NT2/D1 (cell line): ENCODE measurements around the gene MANF.

ENCODE experiments used
- DNase-seq: peaks from one replicate; pipeline ENCODE4 v3.0.0-alpha.2; 2011; ENCODE audit warnings: low read depth, low spot score
- H3K27me3 ChIP-seq: 2 replicates; pipeline ENCODE4 v1.6.0; 2011; ENCODE audit warnings: mild to moderate bottlenecking; ENCODE audit not compliant: insufficient read length, insufficient read depth
- H3K36me3 ChIP-seq: 2 replicates; pipeline ENCODE4 v1.6.1; 2011; ENCODE audit warnings: mild to moderate bottlenecking, low read length, mixed read lengths; ENCODE audit not compliant: insufficient read depth, insufficient read length
- H3K4me1 ChIP-seq: 2 replicates; pipeline ENCODE4 v1.5.1; 2011; ENCODE audit not compliant: insufficient read depth, insufficient read length
- H3K4me3 ChIP-seq: 2 replicates; pipeline ENCODE4 v1.5.1; 2011; ENCODE audit warnings: low read depth; ENCODE audit not compliant: insufficient read length
- H3K9ac ChIP-seq: 2 replicates; pipeline ENCODE4 v1.6.0; 2011; ENCODE audit warnings: low read depth; ENCODE audit not compliant: insufficient read length
- H3K9me3 ChIP-seq: 2 replicates; pipeline ENCODE4 v1.5.1; 2011; ENCODE audit warnings: mild to moderate bottlenecking, low read length; ENCODE audit not compliant: insufficient read depth
- SUZ12 ChIP-seq: IDR thresholded peaks from 2 replicates; pipeline ENCODE4 v1.6.1; 2011; ENCODE audit not compliant: insufficient read length, insufficient read depth; ENCODE audit errors: extremely low read depth
- YY1 ChIP-seq: IDR thresholded peaks from 2 replicates; pipeline ENCODE4 v1.6.1; 2011; ENCODE audit not compliant: insufficient read length, insufficient read depth
- ZNF274 ChIP-seq: IDR thresholded peaks from 2 replicates; pipeline ENCODE4 v1.6.1; 2011; ENCODE audit warnings: mild to moderate bottlenecking, low read depth, low read length

Gene MANF

DNA sequence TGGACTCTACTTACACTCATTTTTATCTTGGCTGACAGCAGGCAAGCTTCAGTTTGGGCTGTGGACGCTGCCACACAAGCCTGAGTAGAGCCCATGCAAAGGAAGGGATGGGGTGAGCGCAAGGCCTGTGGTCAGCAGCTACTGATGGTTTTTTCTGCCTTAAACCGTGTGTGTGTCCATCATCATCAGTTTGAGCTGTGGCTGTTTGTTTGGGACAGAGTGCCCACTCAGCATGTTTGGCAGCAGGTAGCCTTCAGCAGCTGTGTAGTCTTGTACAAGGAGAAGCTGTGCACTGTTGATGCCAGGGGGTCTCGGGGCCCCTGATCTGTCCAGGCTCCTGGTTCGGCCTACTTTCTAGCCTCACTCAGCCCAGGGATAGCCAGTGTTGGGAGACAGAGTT lies 9.4 kb downstream of the MANF start:
- Histone ChIP-seq H3K9me3 (peaks cover 44% of the 10 kb centered on the region), H3K4me1 (peaks cover 11% of the 10 kb centered on the region)

DNA sequence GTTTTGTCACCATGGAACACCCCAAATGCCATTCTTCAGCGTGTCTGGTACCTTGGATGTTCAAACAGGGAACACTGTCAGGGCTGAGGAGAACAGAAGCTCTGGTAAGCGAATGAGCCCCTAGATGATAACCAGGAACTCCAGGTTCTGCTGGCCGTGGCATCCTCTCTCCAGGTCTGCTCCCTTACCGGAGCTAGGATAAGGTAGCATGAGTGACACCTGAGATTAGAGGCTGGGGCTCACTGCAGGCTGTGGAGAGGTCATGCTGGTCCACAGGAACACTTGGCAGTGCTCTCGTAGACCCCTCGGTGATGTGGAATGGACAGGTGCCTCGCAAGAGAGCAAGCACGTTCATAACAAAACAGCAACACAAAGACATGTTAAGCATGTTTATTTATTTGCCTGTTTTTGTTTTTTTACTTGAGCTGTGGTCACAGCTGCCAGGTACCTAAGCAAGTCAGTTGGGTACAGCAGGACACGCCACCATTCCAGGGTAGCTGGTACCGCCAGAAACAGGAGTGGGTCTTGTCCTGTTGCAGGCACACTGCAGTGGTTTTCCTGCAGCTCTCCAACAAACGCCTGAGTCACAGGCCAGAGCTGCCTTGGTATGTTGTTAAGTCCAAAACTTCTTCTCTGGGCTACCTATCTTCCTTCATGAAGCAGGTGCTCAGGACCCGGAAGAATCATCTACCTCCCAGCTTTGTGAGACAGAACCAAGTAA lies 10.6 kb downstream of the MANF start:
- Histone ChIP-seq H3K27me3 (no peaks in the 10 kb centered on the region), H3K9ac (no peak overlapping the region), H3K36me3 (peaks cover 83% of the 10 kb centered on the region), H3K4me1 (peaks cover 7% of the 10 kb centered on the region), H3K4me3 (no peak overlapping the region), H3K9me3 (peaks cover 33% of the 10 kb centered on the region)
- no peak for DNase-seq
- TF ChIP-seq ZNF274 (no peak), YY1 (no peak), SUZ12 (no peak)

More for the DNA sequence above, 9.4 kb downstream of the MANF start:
- DNase-seq: no peak
- Histone ChIP-seq H3K36me3 (peaks cover 83% of the 10 kb centered on the region), H3K4me3 (peak overlapping the region; percentile 6), H3K27me3 (no peaks in the 10 kb centered on the region), H3K9ac (no peak overlapping the region)
- no peak for TF ChIP-seq YY1

DNA sequence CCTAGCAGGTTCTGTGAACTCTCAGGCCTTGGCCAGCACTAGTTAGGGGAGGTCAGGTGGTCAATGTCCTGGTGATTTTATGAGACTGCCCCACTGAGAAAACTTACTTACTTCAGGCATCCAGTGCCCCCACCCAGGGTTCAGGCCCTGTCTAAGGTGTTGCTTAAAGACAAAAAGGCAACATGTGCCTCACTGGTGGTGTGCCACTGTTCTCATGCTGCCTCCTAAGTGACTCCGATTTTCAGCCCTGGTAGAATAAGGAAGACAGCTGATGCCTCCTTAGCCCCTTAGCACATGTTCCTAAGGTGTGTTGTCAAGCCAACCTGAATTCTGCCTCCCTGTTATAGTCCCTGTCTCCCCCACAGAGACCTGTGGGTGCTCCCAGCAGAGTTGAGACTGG lies 11.3 kb downstream of the MANF start:
- TF ChIP-seq ZNF274 (no peak), YY1 (no peak), SUZ12 (no peak)
- Histone ChIP-seq H3K4me1 (peaks cover 6% of the 10 kb centered on the region), H3K9me3 (peaks cover 33% of the 10 kb centered on the region), H3K4me3 (no peak overlapping the region), H3K36me3 (peaks cover 87% of the 10 kb centered on the region), H3K9ac (no peak overlapping the region), H3K27me3 (no peaks in the 10 kb centered on the region)
- no peak for DNase-seq

DNA sequence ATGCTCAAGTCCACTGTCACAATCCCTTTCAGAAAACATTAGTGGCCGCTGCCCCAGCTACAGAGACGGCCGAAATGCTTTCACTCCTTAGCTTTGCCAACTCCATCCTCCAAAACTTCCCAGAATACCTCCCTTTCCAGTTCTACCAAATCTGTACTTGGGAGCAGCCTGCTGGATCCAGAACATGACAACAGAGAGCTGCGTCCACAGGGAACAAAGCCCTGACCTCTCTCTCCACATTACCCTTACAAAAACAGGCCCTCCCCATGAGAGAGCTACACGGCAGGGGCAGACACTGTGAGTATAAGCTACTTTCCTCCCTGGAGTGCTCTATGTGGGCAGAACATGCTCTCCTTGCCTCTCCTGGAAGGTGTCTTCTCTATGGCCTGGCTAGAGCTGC lies 12.3 kb downstream of the MANF start:
- H3K36me3 ChIP-seq: peaks cover 84% of the 10 kb centered on the region
- H3K9me3 ChIP-seq: peaks cover 25% of the 10 kb centered on the region
- no peak overlapping the region for H3K9ac ChIP-seq
- DNase-seq: no peak
- H3K27me3 ChIP-seq: no peaks in the 10 kb centered on the region
- TF ChIP-seq SUZ12: no peak
- no peak for TF ChIP-seq YY1
- TF ChIP-seq ZNF274: no peak
- no peak overlapping the region for H3K4me3 ChIP-seq
- H3K4me1 ChIP-seq: peaks cover 2% of the 10 kb centered on the region

DNA sequence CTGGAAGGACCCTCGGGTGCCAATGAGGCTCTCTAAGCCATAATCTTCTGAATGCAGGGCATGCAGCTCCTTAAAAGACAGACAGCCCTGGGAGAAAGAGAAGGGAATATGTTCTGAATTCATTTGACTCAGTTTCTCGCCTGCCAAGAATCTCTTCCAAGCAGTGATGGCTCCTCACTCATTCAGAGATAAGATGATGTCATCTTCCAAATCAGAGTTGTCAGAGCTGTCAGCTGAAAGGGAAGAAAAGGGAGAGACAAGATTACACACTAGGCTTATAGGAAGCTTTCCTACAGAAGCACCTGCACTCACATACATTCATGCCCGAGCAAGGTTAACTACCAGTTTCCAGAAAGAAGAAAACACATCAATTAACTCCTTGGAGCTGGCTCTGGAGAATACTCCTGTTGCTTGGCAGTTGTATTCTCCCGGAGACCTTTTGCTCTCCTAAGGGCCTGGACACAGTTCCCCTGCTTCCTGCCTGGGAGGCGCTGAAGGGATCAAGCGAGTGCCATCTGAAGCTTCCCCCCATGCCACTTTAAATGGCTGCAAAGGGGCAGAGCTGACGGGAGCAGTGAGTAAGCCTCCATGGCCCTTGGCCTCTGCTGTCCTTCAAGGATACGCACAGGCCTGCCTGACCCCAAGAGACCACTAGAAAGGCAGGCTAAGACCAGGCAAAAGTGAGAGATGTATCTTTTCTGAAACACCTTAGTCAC lies 13.7 kb downstream of the MANF start:
- Histone ChIP-seq H3K36me3 (peaks cover 82% of the 10 kb centered on the region), H3K9me3 (peaks cover 12% of the 10 kb centered on the region; the same call in 1 of the 2 replicates), H3K4me1 (peaks cover 2% of the 10 kb centered on the region), H3K9ac (no peak overlapping the region), H3K4me3 (no peak overlapping the region), H3K27me3 (no peaks in the 10 kb centered on the region)
- DNase-seq: no peak
- TF ChIP-seq SUZ12 (no peak), ZNF274 (no peak), YY1 (no peak)

DNA sequence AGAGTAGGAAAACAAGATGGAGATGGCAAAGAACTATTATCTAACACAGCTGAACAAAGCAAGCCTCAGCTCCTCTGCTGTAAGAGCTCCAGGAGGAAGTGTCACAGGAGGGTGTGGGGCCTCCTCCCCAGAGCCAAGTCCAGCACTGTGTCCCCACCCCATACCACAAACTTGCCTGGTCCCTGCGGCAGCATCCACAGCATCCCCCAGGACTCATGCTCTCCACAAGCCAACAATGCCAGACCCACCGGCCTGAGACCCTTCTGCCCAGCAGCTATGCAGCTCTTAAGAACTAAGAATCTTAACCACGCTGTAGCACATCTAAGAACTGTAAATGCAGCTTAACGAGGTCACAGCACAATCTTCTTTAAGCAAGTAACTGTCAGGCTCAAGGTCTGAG lies 15.1 kb downstream of the MANF start:
- H3K4me1 ChIP-seq: peaks cover 2% of the 10 kb centered on the region
- H3K27me3 ChIP-seq: no peaks in the 10 kb centered on the region
- H3K4me3 ChIP-seq: no peak overlapping the region
- no peak for TF ChIP-seq YY1
- no peak for TF ChIP-seq ZNF274
- TF ChIP-seq SUZ12: no peak
- no peak overlapping the region for H3K9ac ChIP-seq
- no peak for DNase-seq
- peaks cover 75% of the 10 kb centered on the region for H3K36me3 ChIP-seq
- no peaks in the 10 kb centered on the region; the same call in 1 of the 2 replicates for H3K9me3 ChIP-seq

DNA sequence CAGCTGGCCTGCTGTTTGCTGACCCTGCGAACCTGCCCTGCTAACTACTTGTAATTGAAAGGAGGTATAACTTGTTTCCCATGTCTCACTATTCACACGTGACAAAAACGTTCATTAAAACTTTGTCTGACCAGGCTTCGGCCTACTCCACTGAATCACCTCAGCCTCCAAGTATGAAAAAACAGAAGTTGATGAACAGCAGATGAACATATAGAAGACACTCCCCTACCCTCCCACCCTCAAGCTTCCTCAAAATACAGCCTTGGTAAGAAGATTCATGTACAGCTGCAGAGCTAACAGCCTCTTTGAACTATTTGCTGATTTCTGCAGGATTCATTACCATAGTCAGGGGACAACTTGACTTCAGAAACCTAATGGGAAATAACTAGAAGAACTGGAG lies 16.6 kb downstream of the MANF start:
- Histone ChIP-seq H3K4me1 (peaks cover 2% of the 10 kb centered on the region), H3K4me3 (no peak overlapping the region), H3K27me3 (no peaks in the 10 kb centered on the region), H3K36me3 (peaks cover 60% of the 10 kb centered on the region), H3K9me3 (no peaks in the 10 kb centered on the region), H3K9ac (no peak overlapping the region)
- TF ChIP-seq YY1 (no peak), ZNF274 (no peak), SUZ12 (no peak)
- no peak for DNase-seq
